PC-9 (cell line): ENCODE results near the gene ZNF181.

ENCODE experiments used
- EZH2 ChIP-seq: fragments of 200-600 bp; sonication (generic); IDR thresholded peaks from 2 replicates; pipeline ENCODE4 v1.8.0; 2017; ENCODE audit warnings: antibody characterized with exemption, low read depth
- TF ChIP-seq, protein P1 (sequence below): fragments of 200-600 bp; sonication (generic); conservative IDR thresholded peaks from 2 replicates; pipeline ENCODE4 v1.6.1; 2017; ENCODE audit warnings: mixed run types, antibody characterized with exemption, mild to moderate bottlenecking, moderate library complexity

DNA sequence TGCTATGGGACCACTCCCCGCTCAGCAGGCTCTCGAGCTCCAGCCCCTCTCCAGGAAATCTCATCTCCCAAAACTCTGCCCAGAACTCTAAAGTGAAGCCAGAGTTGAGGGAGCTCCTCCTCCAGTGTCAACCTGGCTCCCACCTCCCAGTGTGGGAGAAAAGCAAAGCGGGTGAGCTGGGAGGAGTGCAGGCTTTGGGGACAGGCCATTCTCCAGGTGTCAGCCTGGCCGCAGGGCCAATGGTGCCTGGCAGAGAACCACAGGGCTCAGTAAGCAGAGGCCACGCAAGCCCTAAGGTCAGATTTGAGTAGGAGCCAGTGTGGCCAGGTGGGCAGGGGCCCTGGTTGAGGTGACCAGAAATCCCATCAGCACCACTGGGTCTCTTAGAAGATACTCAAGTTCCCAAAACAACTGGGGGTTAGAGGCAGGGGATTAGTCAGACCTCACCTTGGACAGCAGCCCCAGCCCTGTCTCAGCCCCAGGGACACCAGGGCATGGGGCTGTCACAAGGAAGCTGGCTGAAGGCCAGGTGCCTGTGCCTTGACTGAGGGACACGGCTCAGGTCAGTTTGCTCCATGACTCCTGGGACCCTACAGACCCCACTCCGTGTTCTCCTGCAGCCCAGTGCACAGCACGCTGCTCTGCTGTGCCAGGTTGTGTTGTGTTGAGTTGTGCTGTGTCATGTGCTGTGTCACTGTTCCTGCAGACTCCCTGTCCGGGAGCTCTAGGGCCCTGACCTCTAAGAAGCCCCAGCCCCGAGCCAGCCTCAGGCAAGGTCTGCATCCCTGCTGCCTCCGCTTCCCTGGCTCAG, 2.8 kb upstream of the ZNF181 start:
- TF ChIP-seq, protein P1, sequence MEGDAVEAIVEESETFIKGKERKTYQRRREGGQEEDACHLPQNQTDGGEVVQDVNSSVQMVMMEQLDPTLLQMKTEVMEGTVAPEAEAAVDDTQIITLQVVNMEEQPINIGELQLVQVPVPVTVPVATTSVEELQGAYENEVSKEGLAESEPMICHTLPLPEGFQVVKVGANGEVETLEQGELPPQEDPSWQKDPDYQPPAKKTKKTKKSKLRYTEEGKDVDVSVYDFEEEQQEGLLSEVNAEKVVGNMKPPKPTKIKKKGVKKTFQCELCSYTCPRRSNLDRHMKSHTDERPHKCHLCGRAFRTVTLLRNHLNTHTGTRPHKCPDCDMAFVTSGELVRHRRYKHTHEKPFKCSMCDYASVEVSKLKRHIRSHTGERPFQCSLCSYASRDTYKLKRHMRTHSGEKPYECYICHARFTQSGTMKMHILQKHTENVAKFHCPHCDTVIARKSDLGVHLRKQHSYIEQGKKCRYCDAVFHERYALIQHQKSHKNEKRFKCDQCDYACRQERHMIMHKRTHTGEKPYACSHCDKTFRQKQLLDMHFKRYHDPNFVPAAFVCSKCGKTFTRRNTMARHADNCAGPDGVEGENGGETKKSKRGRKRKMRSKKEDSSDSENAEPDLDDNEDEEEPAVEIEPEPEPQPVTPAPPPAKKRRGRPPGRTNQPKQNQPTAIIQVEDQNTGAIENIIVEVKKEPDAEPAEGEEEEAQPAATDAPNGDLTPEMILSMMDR, result no peak
- no peak for TF ChIP-seq EZH2
